Pulmonary artery endothelial cell (primary cell): Measurements from ENCODE around the gene FAM131A. TPM values are rescaled to one million over a fixed set of nuclear protein-coding genes. Genes with fewer than 3 reads are reported as not detected.
"Not testable (repeated sequence)": the region's sequence is repeated elsewhere in the genome, so short reads cannot be mapped to it uniquely, and the experiment has no call there.

Experiments
- DNase-seq: peaks from one replicate; pipeline ENCODE4 v3.0.0-alpha.2; 2011; ENCODE audit warnings: low read depth, low spot score
- total RNA-seq: library from RNA; depleted of rRNA; stranded (reverse); fragments of >200 nt; gene quantifications from 2 replicates; pipeline ENCODE4 v1.2.3, GENCODE V29; 2014

FAM131A gene
- total RNA-seq, 1 donor from 2014 or later, result 40.4 TPM

- peak; percentile 67 for DNase-seq
Measured at GRCh38 chr3:184338511-184338945, 1.1 kb downstream of the FAM131A start.

GRCh38 chr3:184339001-184339400, 1.6 kb downstream of the FAM131A start:
- no peak for DNase-seq

GRCh38 chr3:184339451-184340135, 2.2 kb downstream of the FAM131A start:
- DNase-seq, result not testable (repeated sequence)

- no peak for DNase-seq
Measured at GRCh38 chr3:184341925-184342324, 4.5 kb downstream of the FAM131A start.

- DNase-seq, result no peak
Measured at GRCh38 chr3:184343200-184343876, 5.9 kb downstream of the FAM131A start.

- DNase-seq, result no peak
Measured at GRCh38 chr3:184344579-184345316, 7.3 kb downstream of the FAM131A start.

GRCh38 chr3:184345317-184346144, 8.1 kb downstream of the FAM131A start:
- no peak for DNase-seq

- DNase-seq, result no peak
Measured at GRCh38 chr3:184346480-184347190, 9.2 kb downstream of the FAM131A start.

- DNase-seq, result no peak
Measured at GRCh38 chr3:184347321-184348056, 10.1 kb downstream of the FAM131A start.

GRCh38 chr3:184348057-184348382, 10.6 kb downstream of the FAM131A start:
- DNase-seq, result no peak

- DNase-seq, result no peak
Measured at GRCh38 chr3:184349563-184350470, 12.4 kb downstream of the FAM131A start.

GRCh38 chr3:184350618-184351017, 13.2 kb downstream of the FAM131A start:
- DNase-seq, result no peak

- DNase-seq, result no peak
Measured at GRCh38 chr3:184351511-184352148, 14.2 kb downstream of the FAM131A start.

GRCh38 chr3:184352149-184352785, 14.9 kb downstream of the FAM131A start:
- no peak for DNase-seq

- no peak for DNase-seq
Measured at GRCh38 chr3:184352897-184353545, 15.6 kb downstream of the FAM131A start.

- no peak for DNase-seq
Measured at GRCh38 chr3:184353546-184353941, 16.1 kb downstream of the FAM131A start.

GRCh38 chr3:184354121-184354728, 16.8 kb downstream of the FAM131A start:
- no peak for DNase-seq
